K562 (cell line): ENCODE results near the gene ZSWIM7. TPM values are rescaled to one million over a fixed set of nuclear protein-coding genes. Genes with fewer than 3 reads are reported as not detected.

Source experiments
- FOXJ2 ChIP-seq: fragments of 200-800 bp; sonication (Bioruptor generic); IDR thresholded peaks from 2 replicates; pipeline ENCODE4 v1.6.1; 2016; ENCODE audit warnings: missing genetic modification characterization, missing compliant biosample characterization
- HNRNPLL ChIP-seq: fragments of 200-400 bp; formaldehyde crosslinking; IDR thresholded peaks from 2 replicates; pipeline ENCODE4 v1.6.1; 2017; ENCODE audit warnings: low read length, low read depth, mild to moderate bottlenecking; ENCODE audit not compliant: poor library complexity, severe bottlenecking
- KLF1 ChIP-seq: fragments of 450-650 bp; IDR thresholded peaks from 2 replicates; pipeline ENCODE4 v1.6.1; 2016; ENCODE audit warnings: missing genetic modification characterization, missing compliant biosample characterization
- MAZ ChIP-seq, 2 experiments: fragments of 450-650 bp in 1 of 2; sonication (generic) in 1 of 2; formaldehyde crosslinking; IDR thresholded peaks in 1 of 2; conservative IDR thresholded peaks in 1 of 2; 2 replicates each; pipeline versions ENCODE4 v1.4.0 to v1.5.0; 2020; ENCODE audit warnings: mild to moderate bottlenecking in 1 of 2, missing genetic modification reagents in 1 of 2
- MEIS2 ChIP-seq: fragments of 450-650 bp; IDR thresholded peaks from 2 replicates; pipeline ENCODE4 v1.6.1; 2014; ENCODE audit warnings: mild to moderate bottlenecking; ENCODE audit not compliant: partially characterized antibody
- POLR2A ChIP-seq: fragments of 450-650 bp; conservative IDR thresholded peaks from 2 replicates; pipeline ENCODE4 v1.6.1; 2016
- POLR2G ChIP-seq: fragments of 200-400 bp; formaldehyde crosslinking; IDR thresholded peaks from 2 replicates; pipeline ENCODE4 v1.6.1; 2017; ENCODE audit warnings: low read depth, mild to moderate bottlenecking, antibody characterized with exemption, low read length, moderate library complexity
- RBBP5 ChIP-seq: fragments of 200-600 bp; sonication (generic); IDR thresholded peaks from 2 replicates; pipeline ENCODE4 v1.6.1; 2012; ENCODE audit warnings: borderline replicate concordance, mild to moderate bottlenecking, low read length, control low read depth, inconsistent platforms; ENCODE audit not compliant: insufficient read depth, poor library complexity, severe bottlenecking
- REST ChIP-seq, 2 experiments: fragments of 450-650 bp; formaldehyde crosslinking in 1 of 2; IDR thresholded peaks; 2 replicates each; pipeline versions ENCODE4 v1.4.0 to v1.6.1; 2014 to 2020; ENCODE audit warnings: mild to moderate bottlenecking in 2 of 2, borderline replicate concordance in 1 of 2, low read depth in 1 of 2
- SMAD1 ChIP-seq: fragments of 150-350 bp; IDR thresholded peaks from 2 replicates; pipeline ENCODE4 v1.6.1; 2014; ENCODE audit warnings: low read length, low read depth; ENCODE audit not compliant: partially characterized antibody
- STAT5A ChIP-seq: IDR thresholded peaks from 2 replicates; pipeline ENCODE4 v1.6.1; 2012; ENCODE audit warnings: low read length, inconsistent platforms, borderline replicate concordance
- TFAP4 ChIP-seq: sonication (generic); formaldehyde crosslinking; IDR thresholded peaks from 2 replicates; pipeline ENCODE4 v1.8.0; 2022; ENCODE audit warnings: missing genetic modification reagents, mild to moderate bottlenecking, moderate library complexity, borderline replicate concordance
- ZNF436 ChIP-seq: fragments of 250-450, 450-650 bp; sonication (Bioruptor Pico); formaldehyde crosslinking; IDR thresholded peaks from 2 replicates; pipeline ENCODE4 v1.7.0; 2020; ENCODE audit warnings: mild to moderate bottlenecking
- ZNF639 ChIP-seq, 2 experiments: fragments of 200-800 bp in 1 of 2; sonication (Bioruptor generic) in 1 of 2; sonication (generic) in 1 of 2; formaldehyde crosslinking in 1 of 2; IDR thresholded peaks in 1 of 2; conservative IDR thresholded peaks in 1 of 2; 2 replicates each; pipeline versions ENCODE4 v1.5.0 to v1.6.1; 2016 to 2020; ENCODE audit warnings: missing compliant biosample characterization in 1 of 2, missing genetic modification characterization in 1 of 2, missing genetic modification reagents in 1 of 2
- ZNF717 ChIP-seq: fragments of 250-450 bp; sonication (Bioruptor Pico); IDR thresholded peaks from 2 replicates; pipeline ENCODE4 v1.5.0; 2021
- polyA plus RNA-seq, 8 experiments: library from polyadenylated mRNA; depleted of rRNA in 4 of 8; stranded (reverse) in 5 of 8; unstranded in 3 of 8; fragments of >200 nt; fragmentation: Nextera tagmentation in 2 of 8; fragmentation: Illumina TruSeq in 1 of 8; extraction: Ambion mirVana in 2 of 8; extraction: Trizol in 1 of 8; gene quantifications; 2 replicates each; pipeline versions ENCODE4 v1.2.1 to v1.2.3, GENCODE V29; 2011 to 2014; ENCODE audit warnings: inconsistent platforms in 1 of 8, missing spikeins in 1 of 8
- total RNA-seq, 7 experiments: library from RNA; depleted of rRNA in 6 of 7; stranded (reverse); fragments of >200 nt in 6 of 7; fragmentation: Illumina TruSeq in 2 of 7; extraction: Trizol in 2 of 7; gene quantifications; 2 replicates each; pipeline versions ENCODE4 v1.2.1 to v1.2.3, GENCODE V29; 2011 to 2021; ENCODE audit warnings: low replicate concordance in 1 of 7

ZSWIM7 gene
- total and polyA plus RNA-seq, 9 of the 15 experiments (the other 6 are each of a cell fraction or from before 2014, with no cell fraction given): 5.9 to 18.7 (median 9.5) TPM

- TF ChIP-seq REST (IDR thresholded peaks at IDR 0.05; ENCODE audit: borderline replicate concordance) (peak; percentile 3; the same call in 1 of the 2 replicates), REST (CRISPR knock-in tag; IDR thresholded peaks at IDR 0.05; ENCODE audit: low read depth) (no peak), POLR2G (peak; percentile 98), FOXJ2 (tag) (0 out of 2 replicates have a peak, but pooled peaks have one; percentile 16), ZNF639 (CRISPR knock-in tag; conservative IDR thresholded peaks at IDR 0.05 in 1 of 2, IDR thresholded peaks at IDR 0.05 in 1 of 2) (peak in 1 of 2 experiments; percentile 72; a peak in 2 of 4 replicates), RBBP5 (peak; percentile 89), MEIS2 (peak; percentile 36), ZNF436 (CRISPR knock-in tag) (no peak), POLR2A (peak; percentile 79), ZNF717 (no peak), KLF1 (tag) (peak; percentile 43; the same call in 1 of the 2 replicates), STAT5A (no peak), HNRNPLL (peak; percentile 79), SMAD1 (peak; percentile 19), MAZ (CRISPR knock-in tag; conservative IDR thresholded peaks at IDR 0.05 in 1 of 2, IDR thresholded peaks at IDR 0.05 in 1 of 2) (peak; percentile 86 to 91), TFAP4 (peak; percentile 100)
These were observed at the start of gene ZSWIM7, which contains the start of gene TTC19 (continued) for GRCh38 chr17:15999141-15999973.
